HepG2 (cell line): ENCODE measurements around the gene CDH22.

Source experiments
- POLR2A ChIP-seq, 2 experiments: IDR thresholded peaks; 2 replicates each; pipeline ENCODE4 v1.6.1; 2011; ENCODE audit warnings: low read depth in 2 of 2, low read length in 2 of 2, mild to moderate bottlenecking in 1 of 2, moderate library complexity in 1 of 2; ENCODE audit not compliant: insufficient read depth in 1 of 2
- REST ChIP-seq, 2 experiments: IDR thresholded peaks; 2 replicates each; pipeline ENCODE4 v1.6.1; 2011 to 2012; ENCODE audit warnings: low read length in 2 of 2, borderline replicate concordance in 1 of 2, low read depth in 1 of 2, mild to moderate bottlenecking in 1 of 2, moderate library complexity in 1 of 2

GRCh38 chr20:46289432-46289831, 18.9 kb downstream of the CDH22 start:
- no peak for TF ChIP-seq POLR2A (IDR thresholded peaks at IDR 0.05; ENCODE audit: insufficient read depth in 1 of 2, low read depth in 2 of 2, low read length in 2 of 2)
- TF ChIP-seq REST (IDR thresholded peaks at IDR 0.05; ENCODE audit: borderline replicate concordance in 1 of 2, low read depth in 1 of 2, low read length in 2 of 2): no peak
